HG03064 (cell line): ENCODE measurements around the gene VAMP5.

Source experiments
- ATAC-seq: cut with Tn5 transposase; IDR thresholded peaks from one replicate; pipeline ENCODE4 v1.9.1; 2021; ENCODE audit warnings: low read depth; ENCODE audit not compliant: unreplicated experiment

VAMP5 gene

DNA sequence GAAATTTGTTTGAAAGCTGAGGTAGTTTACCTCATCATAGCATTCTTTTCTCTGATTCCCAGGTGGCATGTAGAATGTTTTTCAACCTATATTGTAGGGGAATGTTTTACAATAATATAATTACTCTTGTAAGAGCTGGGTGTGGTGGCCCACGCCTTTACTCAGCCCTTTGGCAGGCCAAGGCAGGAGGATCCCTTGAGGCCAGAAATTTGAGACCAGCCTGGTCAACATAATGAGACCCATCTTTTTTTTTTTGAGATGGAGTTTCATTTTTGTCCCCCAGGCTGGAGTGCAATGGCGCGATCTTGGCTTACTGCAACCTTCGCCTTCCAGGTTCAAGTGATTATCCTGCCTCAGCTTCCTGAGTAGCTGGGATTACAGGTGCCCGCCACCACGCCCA lies 35.4 kb downstream of the VAMP5 start:
- no peak for ATAC-seq

DNA sequence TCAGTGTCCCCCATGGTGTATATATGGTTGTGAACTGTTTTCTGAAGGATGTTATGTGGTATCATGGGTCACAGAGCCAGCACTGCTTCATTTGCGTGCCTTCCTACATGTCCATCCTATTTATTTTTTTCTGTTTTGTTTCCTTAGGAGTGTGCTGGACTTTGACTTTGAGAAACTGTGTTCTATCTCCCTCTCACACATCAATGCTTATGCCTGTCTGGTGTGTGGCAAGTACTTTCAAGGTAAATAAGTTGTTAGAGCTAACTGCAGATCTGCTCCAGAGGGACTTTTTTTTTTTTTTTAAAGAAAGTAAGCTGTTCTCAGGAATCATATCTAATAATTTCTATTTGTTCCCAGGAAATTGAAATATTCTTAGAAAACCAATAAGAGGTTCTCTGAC lies 37.1 kb downstream of the VAMP5 start:
- no peak for ATAC-seq

GRCh38 chr2:85623991-85624390 lies 39.8 kb downstream of the VAMP5 start:
- no peak for ATAC-seq

GRCh38 chr2:85628658-85629057 lies 44.4 kb downstream of the VAMP5 start:
- ATAC-seq: no peak

- ATAC-seq: no peak
Measured at GRCh38 chr2:85631316-85631715, 47.1 kb downstream of the VAMP5 start.

GRCh38 chr2:85635011-85635410 lies 50.8 kb downstream of the VAMP5 start:
- no peak for ATAC-seq

GRCh38 chr2:85635636-85636035 lies 51.4 kb downstream of the VAMP5 start:
- ATAC-seq: no peak

- no peak for ATAC-seq
Measured at GRCh38 chr2:85642725-85643124, 58.5 kb downstream of the VAMP5 start.
